Lung (tissue), 12 donors: Measurements from ENCODE around the gene POLR3A. TPM values are rescaled to one million over a fixed set of nuclear protein-coding genes. Genes with fewer than 3 reads are reported as not detected.

Source experiments
- ATAC-seq: fragments of 200-7000 bp; cut with Tn5 transposase; one replicate; pipeline ENCODE4 v1.9.1; 2020; ENCODE audit warnings: moderate number of reproducible peaks; ENCODE audit not compliant: insufficient read depth, low FRiP score
- DNase-seq, 3 donors: peaks; one replicate each; pipeline ENCODE4 v3.0.0-alpha.2; 2013 to 2017
- H3K27ac ChIP-seq, 2 donors: one replicate each; pipeline ENCODE4 v1.5.1; 2013; ENCODE audit warnings: mild to moderate bottlenecking in 2 of 2, moderate library complexity in 2 of 2, control low read depth in 1 of 2, inconsistent platforms in 1 of 2, low read depth in 1 of 2, low read length in 1 of 2
- H3K27me3 ChIP-seq, 3 donors: one replicate each; pipeline ENCODE4 v1.5.1; 2013; ENCODE audit warnings: low read length in 2 of 3; ENCODE audit not compliant: control insufficient read depth in 3 of 3, insufficient read depth in 3 of 3
- H3K36me3 ChIP-seq, 4 donors: one replicate each; pipeline ENCODE4 v1.5.1; 2013; ENCODE audit warnings: low read length in 4 of 4, mild to moderate bottlenecking in 1 of 4, moderate library complexity in 1 of 4; ENCODE audit not compliant: control insufficient read depth in 4 of 4, insufficient read depth in 4 of 4
- H3K4me1 ChIP-seq, 5 donors: one replicate each; pipeline ENCODE4 v1.5.1; 2013; ENCODE audit warnings: low read length in 5 of 5, mild to moderate bottlenecking in 2 of 5, moderate library complexity in 1 of 5; ENCODE audit not compliant: control insufficient read depth in 5 of 5, insufficient read depth in 5 of 5
- H3K4me3 ChIP-seq: one replicate; pipeline ENCODE4 v1.5.1; 2013; ENCODE audit warnings: mild to moderate bottlenecking, control low read depth, moderate library complexity
- H3K9ac ChIP-seq, 2 donors: one replicate each; pipeline ENCODE4 v1.5.1; 2013; ENCODE audit warnings: low read length in 2 of 2, control low read depth in 1 of 2; ENCODE audit not compliant: insufficient read depth in 1 of 2
- H3K9me3 ChIP-seq, 4 donors: one replicate each; pipeline ENCODE4 v1.5.1; 2013; ENCODE audit warnings: low read length in 3 of 4, mild to moderate bottlenecking in 1 of 4, moderate library complexity in 1 of 4; ENCODE audit not compliant: control insufficient read depth in 4 of 4, insufficient read depth in 3 of 4
- WGBS, 2 donors: extraction: QIAGEN DNeasy Blood & Tissue Kit; methylation state at CpG; one replicate each; pipeline ENCODE4 v1.1.7; 2013; 5-methylcytosine and 5-hydroxymethylcytosine counted together
- polyA plus RNA-seq, 2 donors: library from polyadenylated mRNA; stranded (reverse); fragments of 200-250 nt; gene quantifications; one replicate each; pipeline ENCODE4 v1.2.1, GENCODE V29; 2013
- total RNA-seq, 2 donors: library from RNA; depleted of rRNA in 1 of 2; stranded (reverse); fragments of >200 nt in 1 of 2; gene quantifications; one replicate each; pipeline ENCODE4 v1.2.1, GENCODE V29; 2014 to 2021
- TF ChIP-seq, protein P1 (sequence below): IDR thresholded peaks from 2 replicates; pipeline ENCODE4 v1.5.1; 2012; ENCODE audit warnings: mild to moderate bottlenecking; ENCODE audit errors: control extremely low read depth, extremely low read depth
- donor health status: control.
- donor health status: control.
- donor health status: Bipolar disorder and iron deficiency.
- donor health status: healthy.
- donor health status: DM: yes; HTN: yes; CAD: no.

POLR3A gene
- total and polyA plus RNA-seq, 4 donors = 3.9 to 15.0 (median 8.7) TPM

DNA sequence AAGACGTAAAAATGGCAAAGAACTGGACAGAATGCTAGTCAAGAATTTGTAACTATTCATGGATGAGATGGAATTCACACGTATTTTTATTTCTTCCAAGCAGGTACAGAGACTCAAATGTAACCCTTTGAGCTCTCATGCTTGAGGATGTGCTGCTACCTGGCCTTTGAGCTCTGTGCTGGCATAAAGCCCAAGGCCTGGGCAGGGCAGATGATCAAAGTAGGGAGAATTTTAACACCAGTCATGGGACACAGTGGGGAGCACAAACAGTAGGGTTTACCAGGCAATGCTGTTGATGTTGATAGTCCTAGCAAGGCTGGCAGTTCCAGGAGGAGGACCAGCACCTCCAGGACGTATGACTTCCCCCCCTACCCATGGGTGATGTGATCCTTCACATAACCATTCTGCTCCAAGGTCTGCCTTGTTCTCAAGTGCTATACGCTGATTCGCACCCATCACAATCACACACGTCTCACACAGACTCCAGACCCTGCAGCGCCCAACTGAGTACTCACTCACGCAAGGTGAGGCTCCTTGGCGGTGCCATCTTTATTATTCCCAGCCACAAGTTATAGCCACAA lies 54.1 kb downstream of the POLR3A start:
- H3K9me3 ChIP-seq = peaks cover 0 to 3% (median 0%) of the 10 kb centered on the region in 4 donors
- WGBS, 2 donors = 91 to 95% methylated on average over 9 of the region's 9 CpGs
- H3K27me3 ChIP-seq = no peaks in the 10 kb centered on the region
- H3K4me3 ChIP-seq = no peak overlapping the region
- no peak overlapping the region for H3K27ac ChIP-seq
- no peak for DNase-seq
- H3K4me1 ChIP-seq = peaks cover 0 to 12% (median 6%) of the 10 kb centered on the region in 5 donors
- ATAC-seq = no peak
- H3K9ac ChIP-seq = no peak overlapping the region
- H3K36me3 ChIP-seq = peaks cover 6 to 27% (median 17%) of the 10 kb centered on the region in 4 donors
- TF ChIP-seq, protein P1, sequence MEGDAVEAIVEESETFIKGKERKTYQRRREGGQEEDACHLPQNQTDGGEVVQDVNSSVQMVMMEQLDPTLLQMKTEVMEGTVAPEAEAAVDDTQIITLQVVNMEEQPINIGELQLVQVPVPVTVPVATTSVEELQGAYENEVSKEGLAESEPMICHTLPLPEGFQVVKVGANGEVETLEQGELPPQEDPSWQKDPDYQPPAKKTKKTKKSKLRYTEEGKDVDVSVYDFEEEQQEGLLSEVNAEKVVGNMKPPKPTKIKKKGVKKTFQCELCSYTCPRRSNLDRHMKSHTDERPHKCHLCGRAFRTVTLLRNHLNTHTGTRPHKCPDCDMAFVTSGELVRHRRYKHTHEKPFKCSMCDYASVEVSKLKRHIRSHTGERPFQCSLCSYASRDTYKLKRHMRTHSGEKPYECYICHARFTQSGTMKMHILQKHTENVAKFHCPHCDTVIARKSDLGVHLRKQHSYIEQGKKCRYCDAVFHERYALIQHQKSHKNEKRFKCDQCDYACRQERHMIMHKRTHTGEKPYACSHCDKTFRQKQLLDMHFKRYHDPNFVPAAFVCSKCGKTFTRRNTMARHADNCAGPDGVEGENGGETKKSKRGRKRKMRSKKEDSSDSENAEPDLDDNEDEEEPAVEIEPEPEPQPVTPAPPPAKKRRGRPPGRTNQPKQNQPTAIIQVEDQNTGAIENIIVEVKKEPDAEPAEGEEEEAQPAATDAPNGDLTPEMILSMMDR = no peak

DNA sequence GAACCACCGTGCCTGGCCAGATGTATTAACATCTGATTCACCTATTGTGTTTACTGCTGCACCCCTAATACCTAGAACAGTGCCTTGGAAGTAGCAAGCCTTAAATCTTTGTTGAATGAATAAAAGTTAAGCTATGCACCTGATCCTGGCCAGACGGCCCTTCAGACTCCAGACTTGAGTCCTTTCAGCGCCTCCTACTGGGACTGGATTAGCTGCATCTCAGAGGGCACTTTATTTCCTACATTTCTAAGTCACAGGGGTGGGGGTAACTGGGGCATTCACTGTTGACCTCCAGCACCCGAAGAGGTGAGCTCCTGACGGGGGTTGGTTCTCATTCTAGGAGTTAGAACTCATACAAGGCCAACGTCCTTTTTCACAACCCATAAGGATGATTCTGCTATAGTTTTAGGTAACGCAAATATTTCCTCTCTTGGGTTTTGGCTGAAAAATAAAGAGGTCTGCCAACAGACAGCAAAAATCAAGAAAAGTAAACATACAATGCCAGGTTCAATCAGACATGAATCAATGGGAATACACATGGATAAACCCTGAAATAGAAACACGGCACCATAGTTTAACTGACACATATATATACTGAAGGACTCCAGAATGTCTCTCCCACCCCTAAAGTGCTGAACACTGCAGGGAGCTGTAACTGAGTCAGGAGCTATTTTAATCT lies 54.8 kb downstream of the POLR3A start:
- TF ChIP-seq, protein P1 = no peak
- H3K4me3 ChIP-seq = no peak overlapping the region
- H3K4me1 ChIP-seq = peaks cover 0 to 12% (median 6%) of the 10 kb centered on the region in 5 donors
- peak; percentile 11 for ATAC-seq
- peaks cover 0 to 3% (median 0%) of the 10 kb centered on the region in 4 donors for H3K9me3 ChIP-seq
- no peak overlapping the region for H3K27ac ChIP-seq
- peaks cover 6 to 22% (median 12%) of the 10 kb centered on the region in 4 donors for H3K36me3 ChIP-seq
- H3K27me3 ChIP-seq = no peaks in the 10 kb centered on the region
- DNase-seq = peak in 2 of 3 donors; percentile 25 to 52
- H3K9ac ChIP-seq = no peak overlapping the region
- WGBS, 2 donors = 82 to 84% methylated on average over 8 of the region's 8 CpGs

DNA sequence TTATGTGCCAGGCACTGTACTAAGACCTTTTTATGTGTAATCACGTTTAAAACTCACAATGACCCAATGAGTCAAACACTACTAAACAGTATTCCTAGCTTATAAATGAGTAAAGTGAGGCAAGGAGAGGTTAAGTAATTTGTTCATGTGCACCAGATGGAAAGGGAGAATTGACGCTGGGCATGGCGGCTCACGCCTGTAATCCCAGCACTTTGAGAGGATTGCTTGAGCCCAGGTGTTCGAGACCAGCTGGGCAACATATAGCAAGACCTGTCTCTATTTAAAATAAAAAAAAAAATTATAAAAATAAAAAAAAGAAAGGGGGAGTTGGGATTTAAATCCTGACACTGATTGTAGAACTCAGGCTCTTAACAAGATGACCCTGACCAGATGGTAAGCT lies 56.0 kb downstream of the POLR3A start:
- no peak for DNase-seq
- peaks cover 5 to 14% (median 7%) of the 10 kb centered on the region in 4 donors for H3K36me3 ChIP-seq
- WGBS, 2 donors = 93% methylated on average over 5 of the region's 5 CpGs
- H3K27me3 ChIP-seq = no peaks in the 10 kb centered on the region
- TF ChIP-seq, protein P1 = no peak
- H3K9me3 ChIP-seq = peaks cover 0 to 3% (median 0%) of the 10 kb centered on the region in 4 donors
- no peak overlapping the region for H3K4me3 ChIP-seq
- peaks cover 0 to 19% (median 7%) of the 10 kb centered on the region in 5 donors for H3K4me1 ChIP-seq
- ATAC-seq = no peak
- no peak overlapping the region for H3K9ac ChIP-seq
- no peak overlapping the region for H3K27ac ChIP-seq
